Transverse colon (tissue), 4 donors: Measurements from ENCODE around the gene GABARAPL2. TPM values are rescaled to one million over a fixed set of nuclear protein-coding genes. Genes with fewer than 3 reads are reported as not detected.
"Not testable (repeated sequence)": the region's sequence is repeated elsewhere in the genome, so short reads cannot be mapped to it uniquely, and the experiment has no call there.

Experiments
- DNase-seq: peaks from one replicate; pipeline ENCODE4 v3.0.0-alpha.2; 2019
- H3K27ac ChIP-seq, 4 donors: fragments of 200-600 bp; sonication (generic); 2 replicates each; pipeline ENCODE4 v1.5.1; 2016 to 2018; ENCODE audit warnings: inconsistent platforms in 4 of 4
- H3K27me3 ChIP-seq: fragments of 200-600 bp; sonication (generic); 2 replicates; pipeline ENCODE4 v1.5.1; 2017; ENCODE audit warnings: inconsistent platforms
- H3K36me3 ChIP-seq, 4 donors: fragments of 200-600 bp; sonication (generic); 2 replicates each; pipeline ENCODE4 v1.5.1; 2017 to 2019; ENCODE audit warnings: inconsistent platforms in 4 of 4
- H3K4me1 ChIP-seq, 4 donors: fragments of 200-600 bp; sonication (generic); 2 replicates each; pipeline ENCODE4 v1.5.1; 2017 to 2020; ENCODE audit warnings: inconsistent platforms in 4 of 4
- H3K4me3 ChIP-seq, 4 donors: fragments of 200-600 bp; sonication (generic); 1 replicate in 1 of 4; 2 replicates in 3 of 4; pipeline versions ENCODE4 v1.5.1 to v1.6.1; 2017 to 2019; ENCODE audit warnings: inconsistent platforms in 4 of 4
- H3K9me3 ChIP-seq, 2 donors: fragments of 200-600 bp; sonication (generic); 2 replicates each; pipeline ENCODE4 v1.5.1; 2017 to 2019; ENCODE audit warnings: inconsistent platforms in 2 of 2
- CTCF ChIP-seq, 5 experiments: fragments of 200-600 bp in 3 of 5; fragments of 450-650 bp in 2 of 5; sonication (generic) in 3 of 5; IDR thresholded peaks; 1 replicate in 2 of 5; 2 replicates in 3 of 5; pipeline ENCODE4 v1.5.1; 2016 to 2017; ENCODE audit warnings: antibody characterized with exemption in 5 of 5, inconsistent platforms in 3 of 5, mild to moderate bottlenecking in 2 of 5, moderate library complexity in 1 of 5
- EP300 ChIP-seq: sonication (generic); formaldehyde crosslinking; IDR thresholded peaks from one replicate; pipeline ENCODE4 v1.6.1; 2017; ENCODE audit warnings: antibody characterized with exemption, low read depth
- POLR2A ChIP-seq: fragments of 450-650 bp; IDR thresholded peaks from one replicate; pipeline ENCODE4 v1.6.1; 2016; ENCODE audit warnings: antibody characterized with exemption, mild to moderate bottlenecking, moderate library complexity
- POLR2AphosphoS5 ChIP-seq, 3 donors: sonication (generic); formaldehyde crosslinking; IDR thresholded peaks; one replicate each; pipeline ENCODE4 v1.6.1; 2016; ENCODE audit warnings: antibody characterized with exemption in 3 of 3
- WGBS, 2 donors: methylation state at CpG; one replicate each; pipeline ENCODE4 v1.1.5; 2018; ENCODE audit warnings: low coverage in 1 of 2; 5-methylcytosine and 5-hydroxymethylcytosine counted together
- in situ Hi-C, 4 donors: fragments of 200-750 bp; cut with MboI; loops; one replicate each; pipeline versions ENCODE4 v1.15.0 to v1.15.1; 2017; ENCODE audit warnings: low sequenced_read_pairs in 3 of 4, low pct_ligation_motif_present in 1 of 4, low pct_unique_long_range_greater_than_20kb in 1 of 4
- intact Hi-C: fragments of 100-400 bp; cut with DNase I; formaldehyde crosslinking; loops from one replicate; pipeline ENCODE4 v1.15.1; 2023; ENCODE audit warnings: low total_unique reads
- total RNA-seq, 4 donors: library from RNA; depleted of rRNA; stranded (reverse); fragments of >200 nt; gene quantifications; one replicate each; pipeline ENCODE4 v1.1.0, GENCODE V29; 2016

GABARAPL2 gene
- total RNA-seq, 4 donors from 2014 or later = 40.0 to 128 (median 81.3) TPM

- Histone ChIP-seq H3K36me3 (no peaks in the 10 kb centered on the region), H3K9me3 (no peaks in the 10 kb centered on the region), H3K27me3 (no peaks in the 10 kb centered on the region), H3K4me1 (peaks cover 0 to 54% (median 32%) of the 10 kb centered on the region in 4 donors), H3K27ac (peak overlapping the region; percentile 41 to 83 (median 79)), H3K4me3 (no peak overlapping the region)
- intact Hi-C loops (no loop called here), in situ Hi-C loops (no loop called here)
- TF ChIP-seq POLR2AphosphoS5 (IDR thresholded peaks at IDR 0.05) = no peak
- no peak for TF ChIP-seq POLR2A
- no peak for TF ChIP-seq CTCF (IDR thresholded peaks at IDR 0.05)
- no peak for TF ChIP-seq EP300
- 44 to 64% methylated on average over 3 to 4 of the region's 4 CpGs for WGBS, 2 donors
- DNase-seq = no peak
These were observed 28.4 kb upstream of the GABARAPL2 start for GRCh38 chr16:75537776-75538175.

- peak overlapping the region in 2 of 4 donors; percentile 81 to 83 for H3K27ac ChIP-seq
- H3K9me3 ChIP-seq, DNase-seq, in situ Hi-C loops, H3K4me3 ChIP-seq, H3K36me3 ChIP-seq, H3K27me3 ChIP-seq, intact Hi-C loops: not testable (repeated sequence)
- peaks cover 0 to 65% (median 35%) of the 10 kb centered on the region in 4 donors for H3K4me1 ChIP-seq
- 81% methylated on average over 8 of the region's 10 CpGs; no CpG with 5 or more reads in 1 of the 2 donors for WGBS, 2 donors
These were observed 27.2 kb upstream of the GABARAPL2 start for GRCh38 chr16:75538882-75539565.

- no peak overlapping the region for H3K4me3 ChIP-seq
- TF ChIP-seq POLR2AphosphoS5 (IDR thresholded peaks at IDR 0.05) = peak in 2 of 3 donors; percentile 22 to 44
- TF ChIP-seq EP300 = no peak
- H3K9me3 ChIP-seq = no peaks in the 10 kb centered on the region
- 65 to 68% methylated on average over 2 to 5 of the region's 5 CpGs for WGBS, 2 donors
- no peaks in the 10 kb centered on the region for H3K36me3 ChIP-seq
- in situ Hi-C loops = no loop called here
- H3K4me1 ChIP-seq = peaks cover 0 to 58% (median 31%) of the 10 kb centered on the region in 4 donors
- H3K27ac ChIP-seq = peak overlapping the region; percentile 77 to 80 (median 79)
- H3K27me3 ChIP-seq = no peaks in the 10 kb centered on the region
- intact Hi-C loops = no loop called here
- peak; percentile 72 for DNase-seq
These were observed 24.9 kb upstream of the GABARAPL2 start for GRCh38 chr16:75541236-75541635.

GRCh38 chr16:75542462-75542861 lies 23.7 kb upstream of the GABARAPL2 start:
- in situ Hi-C loops, H3K4me3 ChIP-seq, H3K27me3 ChIP-seq, H3K36me3 ChIP-seq, H3K9me3 ChIP-seq, intact Hi-C loops, DNase-seq: not testable (repeated sequence)
- WGBS, 2 donors = 79% methylated on average over 8 of the region's 8 CpGs; no CpG with 5 or more reads in 1 of the 2 donors
- H3K4me1 ChIP-seq = peaks cover 0 to 47% (median 26%) of the 10 kb centered on the region in 4 donors
- H3K27ac ChIP-seq = peak overlapping the region; percentile 77 to 80 (median 79)

GRCh38 chr16:75545879-75546278 lies 20.3 kb upstream of the GABARAPL2 start:
- H3K27ac ChIP-seq, H3K9me3 ChIP-seq, in situ Hi-C loops, H3K4me3 ChIP-seq, intact Hi-C loops, DNase-seq, H3K36me3 ChIP-seq, H3K27me3 ChIP-seq: not testable (repeated sequence)
- peaks cover 0 to 33% (median 15%) of the 10 kb centered on the region in 4 donors for H3K4me1 ChIP-seq
- 86% methylated on average over 1 of the region's 1 CpG; no CpG with 5 or more reads in 1 of the 2 donors for WGBS, 2 donors

GRCh38 chr16:75546293-75546692 lies 19.9 kb upstream of the GABARAPL2 start:
- Histone ChIP-seq H3K4me3 (no peak overlapping the region), H3K4me1 (peaks cover 0 to 30% (median 14%) of the 10 kb centered on the region in 4 donors), H3K9me3 (no peaks in the 10 kb centered on the region), H3K27me3 (no peaks in the 10 kb centered on the region), H3K36me3 (no peaks in the 10 kb centered on the region), H3K27ac (no peak overlapping the region)
- in situ Hi-C loops (no loop called here), intact Hi-C loops (no loop called here)
- no peak for DNase-seq
- no peak for TF ChIP-seq CTCF (IDR thresholded peaks at IDR 0.05)
- no peak for TF ChIP-seq EP300
- TF ChIP-seq POLR2AphosphoS5 (IDR thresholded peaks at IDR 0.05) = no peak
- no peak for TF ChIP-seq POLR2A
- WGBS, 2 donors = 90% methylated on average over 7 of the region's 7 CpGs; no CpG with 5 or more reads in 1 of the 2 donors

GRCh38 chr16:75548456-75548855 lies 17.7 kb upstream of the GABARAPL2 start:
- H3K4me3 ChIP-seq, H3K27ac ChIP-seq, H3K36me3 ChIP-seq, H3K9me3 ChIP-seq, DNase-seq, H3K27me3 ChIP-seq, in situ Hi-C loops, intact Hi-C loops: not testable (repeated sequence)
- WGBS, 2 donors = 95% methylated on average over 8 to 9 of the region's 9 CpGs
- H3K4me1 ChIP-seq = peaks cover 0 to 14% (median 5%) of the 10 kb centered on the region in 4 donors
